Fibroblast of villous mesenchyme (primary cell): ENCODE data around the gene SEMA3F. TPM values are rescaled to one million over a fixed set of nuclear protein-coding genes. Genes with fewer than 3 reads are reported as not detected.

Experiments
- DNase-seq: peaks from one replicate; pipeline ENCODE4 v3.0.0-alpha.2; 2010; ENCODE audit warnings: low read depth
- H3K4me3 ChIP-seq: 2 replicates; pipeline ENCODE4 v1.5.1; 2011; ENCODE audit warnings: low read depth, mild to moderate bottlenecking, low read length
- total RNA-seq: library from RNA; depleted of rRNA; stranded (reverse); fragments of >200 nt; gene quantifications from 2 replicates; pipeline ENCODE4 v1.2.3, GENCODE V29; 2012
- TF ChIP-seq, protein P1 (sequence below): IDR thresholded peaks from 2 replicates; pipeline ENCODE4 v1.5.1; 2012; ENCODE audit warnings: low read depth, mild to moderate bottlenecking, low read length; ENCODE audit not compliant: insufficient read depth

SEMA3F gene
- total RNA-seq, 1 donor: 0.86 TPM

- TF ChIP-seq, protein P1, sequence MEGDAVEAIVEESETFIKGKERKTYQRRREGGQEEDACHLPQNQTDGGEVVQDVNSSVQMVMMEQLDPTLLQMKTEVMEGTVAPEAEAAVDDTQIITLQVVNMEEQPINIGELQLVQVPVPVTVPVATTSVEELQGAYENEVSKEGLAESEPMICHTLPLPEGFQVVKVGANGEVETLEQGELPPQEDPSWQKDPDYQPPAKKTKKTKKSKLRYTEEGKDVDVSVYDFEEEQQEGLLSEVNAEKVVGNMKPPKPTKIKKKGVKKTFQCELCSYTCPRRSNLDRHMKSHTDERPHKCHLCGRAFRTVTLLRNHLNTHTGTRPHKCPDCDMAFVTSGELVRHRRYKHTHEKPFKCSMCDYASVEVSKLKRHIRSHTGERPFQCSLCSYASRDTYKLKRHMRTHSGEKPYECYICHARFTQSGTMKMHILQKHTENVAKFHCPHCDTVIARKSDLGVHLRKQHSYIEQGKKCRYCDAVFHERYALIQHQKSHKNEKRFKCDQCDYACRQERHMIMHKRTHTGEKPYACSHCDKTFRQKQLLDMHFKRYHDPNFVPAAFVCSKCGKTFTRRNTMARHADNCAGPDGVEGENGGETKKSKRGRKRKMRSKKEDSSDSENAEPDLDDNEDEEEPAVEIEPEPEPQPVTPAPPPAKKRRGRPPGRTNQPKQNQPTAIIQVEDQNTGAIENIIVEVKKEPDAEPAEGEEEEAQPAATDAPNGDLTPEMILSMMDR: no peak
- no peak overlapping the region for H3K4me3 ChIP-seq
- no peak for DNase-seq
These were observed 34.6 kb upstream of the SEMA3F start for GRCh38 chr3:50120364-50121071.

DNA sequence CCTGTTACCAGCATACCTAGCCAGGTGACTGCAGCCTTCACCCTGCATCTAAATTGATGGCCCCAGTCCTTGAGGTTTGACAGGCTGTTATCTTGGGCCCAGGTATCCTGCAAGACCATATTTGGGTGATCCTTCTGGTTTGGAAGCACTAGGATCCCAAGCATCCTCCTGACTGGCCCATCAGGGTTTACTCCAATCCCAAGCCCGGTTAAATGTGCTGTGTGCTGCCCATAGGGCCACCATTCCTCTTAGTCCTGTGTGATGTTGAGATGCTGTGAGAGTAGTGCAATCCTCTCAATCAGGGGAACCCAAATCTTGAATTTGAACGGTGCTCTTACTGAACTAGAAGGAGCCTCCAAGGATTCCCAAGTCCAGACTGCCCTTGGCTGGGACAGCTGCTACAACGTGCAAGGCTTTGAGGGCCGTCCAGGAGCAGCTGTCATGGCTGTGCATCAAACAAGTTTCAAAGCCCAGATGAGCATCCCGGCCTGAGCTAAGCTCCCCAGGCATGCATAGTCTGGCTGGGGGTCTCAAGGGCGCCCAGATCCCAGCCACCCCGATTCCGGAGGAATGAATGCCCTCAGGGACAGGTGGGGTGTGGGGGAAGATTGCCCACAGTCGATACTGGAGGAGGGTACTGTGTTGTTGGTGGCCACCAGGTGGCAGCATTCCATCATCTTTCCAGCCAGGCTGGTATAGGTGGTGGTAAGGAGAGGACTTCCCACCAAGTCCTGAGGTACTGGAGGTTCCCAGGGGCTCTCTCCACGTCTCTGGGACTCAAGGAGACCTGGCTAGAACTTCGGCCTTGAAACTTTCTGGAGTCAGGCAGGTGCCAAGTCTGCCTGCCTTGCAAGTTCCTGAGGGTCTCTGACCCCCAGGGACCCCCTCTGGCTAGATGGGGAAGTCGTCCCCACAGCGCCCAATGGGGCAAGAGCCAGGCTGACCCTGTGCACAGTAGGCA, 33.8 kb upstream of the SEMA3F start:
- H3K4me3 ChIP-seq: no peak overlapping the region
- peak; percentile 79 for DNase-seq
- TF ChIP-seq, protein P1: peak; percentile 82

DNA sequence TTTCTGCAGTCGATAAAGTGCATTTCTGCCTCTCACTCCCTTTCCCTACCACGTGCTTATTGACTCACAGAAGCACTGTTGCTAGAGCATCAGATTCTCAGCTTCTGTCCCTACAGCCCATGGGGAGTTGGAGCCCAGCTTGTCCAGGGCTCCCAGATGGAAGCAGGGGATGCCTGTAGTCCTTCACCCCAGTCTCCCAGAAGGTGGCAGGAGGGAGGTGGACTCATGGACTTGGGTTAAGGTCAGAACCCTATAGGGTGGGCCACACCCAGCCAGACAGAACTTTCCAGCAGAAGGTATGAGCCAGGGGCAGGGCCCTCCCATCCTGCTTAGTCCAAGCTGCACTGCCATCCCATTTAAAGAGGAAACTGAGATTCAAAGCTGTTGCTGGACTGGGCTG, 33.1 kb upstream of the SEMA3F start:
- no peak for DNase-seq
- TF ChIP-seq, protein P1: no peak

GRCh38 chr3:50122661-50123391, 32.3 kb upstream of the SEMA3F start:
- DNase-seq: no peak
- TF ChIP-seq, protein P1: no peak
- H3K4me3 ChIP-seq: no peak overlapping the region

More for the DNA sequence above, 33.1 kb upstream of the SEMA3F start:
- H3K4me3 ChIP-seq: no peak overlapping the region

GRCh38 chr3:50123394-50124051, 31.6 kb upstream of the SEMA3F start:
- no peak overlapping the region for H3K4me3 ChIP-seq
- TF ChIP-seq, protein P1: no peak
- DNase-seq: no peak
